HG02588 (cell line): ENCODE data around the gene IRF4.
A peak's percentile ranks its signal among the peaks of the same experiment; 100 is the strongest.

Source experiments
- ATAC-seq: cut with Tn5 transposase; IDR thresholded peaks from one replicate; pipeline ENCODE4 v1.9.1; 2021; ENCODE audit warnings: mild to moderate bottlenecking, moderate library complexity; ENCODE audit not compliant: unreplicated experiment

Gene IRF4

DNA sequence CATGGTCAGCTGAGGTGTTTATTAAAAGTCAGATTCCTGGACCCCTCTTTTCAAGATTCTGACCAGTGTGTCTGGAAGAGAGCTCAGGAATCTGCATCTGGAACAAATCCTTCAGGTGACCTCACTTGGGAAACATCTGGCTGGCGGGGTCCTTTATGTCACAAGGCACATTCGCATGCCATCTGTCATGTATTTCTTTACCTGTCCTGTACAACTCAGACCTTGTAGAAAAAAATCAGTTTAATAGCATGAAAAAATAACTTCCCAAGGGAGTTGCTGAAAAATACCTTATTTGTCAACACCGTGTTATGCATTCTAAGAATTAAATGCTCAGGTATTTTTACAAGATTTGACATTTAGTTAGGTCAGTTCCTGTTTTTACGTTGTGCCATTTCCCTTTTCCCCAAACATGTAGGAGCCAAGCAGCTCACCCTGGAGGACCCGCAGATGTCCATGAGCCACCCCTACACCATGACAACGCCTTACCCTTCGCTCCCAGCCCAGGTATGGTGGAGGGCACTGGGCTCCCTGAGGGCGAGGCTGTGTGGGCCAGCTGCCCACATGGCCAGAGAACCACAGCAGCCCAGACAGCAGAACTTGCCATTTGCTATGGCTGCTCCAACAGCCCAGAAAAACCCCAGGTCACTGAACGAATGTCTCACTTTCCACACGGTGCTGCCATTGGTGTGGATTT is 4.0 kb downstream of the IRF4 start:
- ATAC-seq = no peak

DNA sequence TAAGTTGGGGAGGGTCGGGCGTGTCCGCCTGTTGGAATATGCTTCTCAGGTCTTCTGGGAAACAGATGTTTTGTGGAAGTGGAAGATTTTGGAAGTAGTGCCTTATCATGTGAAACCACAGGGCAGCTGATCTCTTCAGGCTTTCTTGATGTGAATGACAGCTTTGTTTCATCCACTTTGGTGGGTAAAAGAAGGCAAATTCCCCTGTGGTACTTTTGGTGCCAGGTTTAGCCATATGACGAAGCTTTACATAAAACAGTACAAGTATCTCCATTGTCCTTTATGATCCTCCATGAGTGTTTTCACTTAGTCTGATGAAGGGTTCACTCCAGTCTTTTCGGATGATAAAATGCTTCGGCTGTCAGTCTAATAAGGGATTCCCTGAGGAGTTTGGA is 4.6 kb downstream of the IRF4 start:
- no peak for ATAC-seq

DNA sequence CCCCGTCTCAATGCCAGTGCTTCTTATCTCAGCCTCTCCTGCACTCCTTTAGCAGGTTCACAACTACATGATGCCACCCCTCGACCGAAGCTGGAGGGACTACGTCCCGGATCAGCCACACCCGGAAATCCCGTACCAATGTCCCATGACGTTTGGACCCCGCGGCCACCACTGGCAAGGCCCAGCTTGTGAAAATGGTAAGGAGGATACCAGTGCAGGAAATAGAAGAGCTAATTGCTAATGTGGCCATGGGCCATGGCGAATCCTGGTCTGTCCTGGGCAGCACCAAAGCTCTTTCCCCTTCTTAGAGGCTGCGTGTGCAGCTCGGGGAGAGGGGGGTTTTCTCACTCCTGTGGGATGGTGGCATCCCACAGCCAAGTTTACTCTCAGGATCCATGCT is 5.5 kb downstream of the IRF4 start:
- ATAC-seq = no peak

DNA sequence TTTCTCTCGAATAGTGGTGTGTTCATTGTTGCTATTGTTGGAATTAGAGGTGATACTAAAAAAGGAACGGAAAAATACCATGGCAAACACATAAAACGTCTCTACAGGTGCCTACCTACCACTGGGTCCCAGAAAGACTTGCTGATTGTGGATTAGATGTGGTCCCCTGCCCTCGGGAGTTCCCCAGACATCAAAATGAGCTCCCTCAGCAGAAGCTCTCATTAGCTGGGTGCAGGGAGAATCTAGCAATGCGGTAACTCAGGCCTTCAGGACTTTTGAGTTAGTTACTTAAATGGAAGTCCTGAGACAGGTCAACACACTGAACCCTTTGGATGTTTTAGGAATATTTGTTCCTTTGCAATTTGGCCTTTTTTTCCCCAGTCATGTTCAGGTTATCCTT is 6.1 kb downstream of the IRF4 start:
- no peak for ATAC-seq

DNA sequence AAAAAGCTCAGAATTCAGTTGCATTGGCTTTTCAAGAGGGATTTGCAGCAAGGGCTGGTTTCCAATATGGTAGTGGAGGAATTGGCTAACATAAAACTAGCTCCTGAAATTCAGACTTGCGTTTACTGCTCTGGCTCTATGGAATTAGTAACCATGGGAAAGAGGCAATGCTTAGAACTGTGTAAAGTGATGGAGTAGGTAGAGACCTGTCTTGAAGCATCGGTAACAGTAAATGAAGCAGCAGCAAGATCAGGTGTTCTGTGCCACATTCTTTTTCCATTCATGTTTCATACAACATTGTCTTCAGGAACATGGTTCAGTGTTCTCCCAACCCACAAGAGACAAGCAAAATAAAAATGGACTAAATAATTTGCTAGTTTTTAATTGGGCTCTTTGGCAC is 6.5 kb downstream of the IRF4 start:
- ATAC-seq = no peak

DNA sequence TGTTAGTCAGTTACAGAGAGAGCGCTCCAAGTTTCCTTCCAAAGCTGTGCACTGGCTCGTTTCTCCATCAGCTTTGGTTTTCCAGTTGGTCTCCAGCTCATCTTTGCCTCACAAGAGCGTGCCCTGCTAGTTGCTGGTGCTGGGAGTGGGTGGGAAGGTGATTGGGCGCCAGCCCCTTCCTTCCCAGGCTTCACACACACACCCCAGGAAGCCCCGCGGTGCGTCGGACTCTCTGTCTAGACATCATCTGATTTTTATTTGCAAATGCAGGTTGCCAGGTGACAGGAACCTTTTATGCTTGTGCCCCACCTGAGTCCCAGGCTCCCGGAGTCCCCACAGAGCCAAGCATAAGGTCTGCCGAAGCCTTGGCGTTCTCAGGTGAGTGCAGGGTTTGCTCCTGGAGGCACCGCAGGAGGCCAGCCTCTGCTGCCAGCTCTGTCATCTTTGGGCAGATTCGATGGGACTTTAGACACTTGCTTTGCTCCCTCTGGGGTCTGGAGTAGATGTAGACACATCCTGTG is 7.1 kb downstream of the IRF4 start:
- no peak for ATAC-seq

DNA sequence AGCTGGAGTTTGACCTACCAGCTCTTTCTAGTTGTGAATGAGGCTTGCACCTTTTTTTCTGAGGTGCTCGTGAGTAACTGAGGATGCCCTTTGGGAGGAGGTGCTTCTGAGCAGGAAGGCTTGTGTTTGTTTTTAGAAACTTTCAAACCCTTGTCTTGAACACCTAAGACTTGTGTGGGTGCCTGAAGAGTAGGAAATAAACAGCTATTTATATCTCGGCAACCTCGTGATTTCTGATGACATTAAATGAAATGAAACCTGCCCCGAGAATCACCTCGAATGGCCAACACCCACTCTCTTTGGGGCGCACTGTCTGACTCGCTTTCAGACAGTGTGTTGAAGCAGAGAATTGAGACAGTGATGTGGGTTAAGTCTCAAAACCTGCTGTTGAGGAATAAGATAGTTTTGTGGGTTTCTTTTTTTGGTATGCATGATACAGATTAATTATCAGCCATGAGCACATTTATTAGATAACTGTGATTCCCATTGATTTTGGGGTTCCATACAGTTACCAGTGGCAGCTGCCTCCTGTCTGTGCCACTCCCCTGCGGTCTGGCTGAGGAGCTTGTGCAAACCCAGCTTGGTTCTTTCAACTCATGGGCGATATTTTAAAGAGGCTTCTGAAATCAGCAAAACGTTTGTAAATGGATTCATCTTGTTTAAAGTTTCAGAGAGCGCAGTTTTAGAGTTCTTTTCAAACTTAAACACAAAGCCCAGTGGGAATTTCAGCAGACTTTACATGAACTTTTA is 8.4 kb downstream of the IRF4 start:
- peak; percentile 41 for ATAC-seq

DNA sequence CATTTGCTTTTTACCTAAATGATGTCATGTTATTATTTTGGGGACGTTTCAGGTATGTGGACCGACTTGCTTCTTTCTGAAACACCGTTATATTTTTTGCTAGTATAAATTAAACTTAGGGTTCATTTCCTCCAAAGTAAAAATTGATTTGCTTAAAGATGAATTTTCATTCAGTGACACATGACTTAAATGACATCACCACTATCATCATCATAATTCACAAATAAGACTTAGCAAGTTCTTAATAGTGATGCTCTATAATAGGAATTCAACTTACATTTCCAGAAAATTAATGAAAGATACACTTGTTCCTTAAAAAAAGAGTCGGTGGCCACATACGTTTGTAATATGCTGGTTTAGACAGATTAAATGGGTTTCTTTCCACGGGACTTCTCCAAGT is 9.3 kb downstream of the IRF4 start:
- ATAC-seq = no peak

DNA sequence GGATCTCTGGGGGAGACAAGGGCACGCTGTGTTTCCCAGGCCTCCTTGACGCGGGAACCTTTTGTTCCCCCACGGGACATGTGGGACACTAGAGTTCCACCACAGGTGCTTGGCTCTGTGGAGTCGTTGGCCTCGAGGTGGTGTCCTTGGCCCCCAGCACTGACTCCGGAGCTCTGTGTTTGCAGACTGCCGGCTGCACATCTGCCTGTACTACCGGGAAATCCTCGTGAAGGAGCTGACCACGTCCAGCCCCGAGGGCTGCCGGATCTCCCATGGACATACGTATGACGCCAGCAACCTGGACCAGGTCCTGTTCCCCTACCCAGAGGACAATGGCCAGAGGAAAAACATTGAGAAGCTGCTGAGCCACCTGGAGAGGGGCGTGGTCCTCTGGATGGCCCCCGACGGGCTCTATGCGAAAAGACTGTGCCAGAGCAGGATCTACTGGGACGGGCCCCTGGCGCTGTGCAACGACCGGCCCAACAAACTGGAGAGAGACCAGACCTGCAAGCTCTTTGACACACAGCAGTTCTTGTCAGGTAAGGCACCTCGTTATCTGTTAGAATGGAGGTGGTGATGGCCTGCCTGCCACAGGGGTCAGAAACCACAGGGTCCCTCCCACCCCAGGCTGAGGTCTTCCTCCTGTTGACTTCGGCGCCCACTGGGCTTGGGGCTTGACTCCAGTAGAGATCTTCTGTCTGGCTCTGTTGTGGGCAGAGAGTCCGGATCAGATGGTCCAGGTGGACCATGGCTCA is 9.9 kb downstream of the IRF4 start:
- ATAC-seq = no peak

DNA sequence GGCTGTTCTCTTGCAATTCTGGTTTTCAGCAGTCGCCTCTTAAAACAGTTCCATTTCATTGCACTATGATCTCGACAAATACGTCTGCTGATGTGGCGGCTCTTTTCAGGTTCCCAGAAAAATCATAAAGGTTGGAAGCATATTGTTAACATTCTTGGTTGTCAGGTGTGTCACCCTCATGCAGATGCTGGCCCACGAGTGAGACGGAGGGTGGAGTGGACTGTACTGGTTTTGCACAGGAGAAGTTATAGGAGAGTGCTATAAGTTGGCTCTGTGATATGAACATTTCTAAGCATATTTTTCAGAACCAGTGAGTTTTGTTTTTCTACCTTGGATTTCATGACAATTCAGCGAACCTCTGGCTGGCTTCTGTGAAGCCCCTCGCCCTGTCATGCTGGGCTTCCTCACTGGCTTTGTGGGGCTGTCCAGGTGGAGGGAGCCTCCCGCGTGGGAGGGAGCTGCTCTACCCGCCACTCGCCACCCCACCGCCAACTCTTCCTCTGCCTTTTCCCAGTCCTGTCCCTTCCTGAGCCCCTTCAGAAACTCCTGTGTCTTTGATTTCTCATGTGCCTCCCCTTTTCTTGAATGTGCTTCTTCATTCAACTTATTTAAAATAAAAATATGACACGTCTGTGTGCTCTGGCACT is 10.6 kb downstream of the IRF4 start:
- ATAC-seq = no peak

DNA sequence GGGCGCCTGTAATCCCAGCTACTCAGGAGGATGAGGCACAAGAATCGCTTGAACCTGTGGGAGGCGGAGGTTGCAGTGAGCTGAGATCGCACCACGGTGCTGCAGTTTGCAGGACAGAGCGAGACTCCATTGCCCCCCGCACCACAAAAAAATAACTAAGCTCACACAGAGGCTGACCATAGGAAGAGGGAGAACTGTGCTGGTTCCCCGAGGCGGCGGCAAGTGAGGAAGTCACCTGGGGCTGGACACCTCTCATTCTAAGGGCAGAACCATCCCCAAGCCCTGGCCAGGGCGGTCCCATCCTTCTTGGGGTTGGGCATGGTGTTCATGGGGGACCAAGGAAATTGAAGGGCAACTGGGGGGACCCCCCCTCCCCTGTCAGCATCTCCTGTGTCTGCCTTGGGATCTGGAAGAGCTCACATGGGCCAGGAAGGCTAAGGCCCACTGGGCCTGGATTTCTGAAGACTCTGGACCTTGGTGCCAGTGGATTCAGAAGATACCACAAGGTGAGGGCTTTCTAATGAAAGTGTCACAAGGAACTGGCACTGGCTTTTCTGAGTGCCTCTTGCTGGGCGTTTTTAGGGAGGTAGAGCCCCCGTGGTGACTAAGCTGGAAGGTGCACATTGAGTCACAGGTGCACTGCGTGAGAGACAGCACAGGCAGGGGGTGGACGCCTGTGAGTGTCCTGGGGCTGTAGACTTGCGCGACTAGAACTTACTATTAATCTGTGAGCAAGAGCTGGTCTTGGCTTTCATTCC is 11.5 kb downstream of the IRF4 start:
- ATAC-seq = no peak

DNA sequence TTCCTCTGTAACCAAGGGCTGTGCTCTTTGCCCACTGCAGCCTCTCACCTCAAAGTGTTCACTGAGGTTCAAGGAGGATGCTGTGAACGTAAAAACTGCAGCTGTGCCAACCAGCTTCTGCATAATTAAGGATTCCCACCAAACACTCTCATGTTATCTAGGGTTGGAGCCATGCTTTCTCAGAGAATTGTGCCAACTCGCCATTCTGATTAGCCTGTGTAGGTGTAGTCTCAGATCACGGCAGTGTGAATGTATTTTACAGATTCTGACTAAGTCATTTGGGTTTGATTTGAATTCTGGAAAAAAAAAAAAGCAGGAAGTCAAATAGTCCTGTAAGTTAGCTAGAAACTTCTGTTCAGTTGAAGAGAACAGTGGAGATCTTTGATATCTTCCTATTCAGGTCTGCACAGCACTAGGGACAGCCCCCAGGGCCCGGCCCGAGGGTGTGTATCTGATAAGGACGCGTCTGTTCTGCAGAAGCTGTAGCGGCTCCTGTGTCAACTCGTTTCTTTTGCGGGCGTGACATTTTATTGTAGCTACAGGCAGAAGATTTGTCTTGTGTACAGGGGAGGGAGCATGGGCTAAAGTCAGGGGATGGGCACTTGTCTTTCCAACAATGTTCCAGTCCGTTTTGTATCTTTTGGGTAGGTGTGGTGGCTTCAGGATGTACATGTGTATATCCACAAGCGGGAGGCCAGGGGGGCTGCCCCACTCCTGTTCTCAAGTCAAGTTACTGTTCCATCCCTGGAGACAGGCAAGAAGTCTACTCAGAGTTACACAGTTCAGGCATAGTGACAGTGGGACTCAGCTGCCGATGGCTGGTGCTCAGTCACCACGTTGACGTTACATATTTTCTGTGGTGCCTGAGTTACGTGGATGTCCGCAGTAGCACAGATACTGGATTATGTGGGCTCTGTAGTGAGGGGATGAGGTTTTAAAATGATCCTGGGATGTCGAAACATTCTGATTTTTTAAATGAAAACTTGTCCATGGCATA is 12.4 kb downstream of the IRF4 start:
- no peak for ATAC-seq

DNA sequence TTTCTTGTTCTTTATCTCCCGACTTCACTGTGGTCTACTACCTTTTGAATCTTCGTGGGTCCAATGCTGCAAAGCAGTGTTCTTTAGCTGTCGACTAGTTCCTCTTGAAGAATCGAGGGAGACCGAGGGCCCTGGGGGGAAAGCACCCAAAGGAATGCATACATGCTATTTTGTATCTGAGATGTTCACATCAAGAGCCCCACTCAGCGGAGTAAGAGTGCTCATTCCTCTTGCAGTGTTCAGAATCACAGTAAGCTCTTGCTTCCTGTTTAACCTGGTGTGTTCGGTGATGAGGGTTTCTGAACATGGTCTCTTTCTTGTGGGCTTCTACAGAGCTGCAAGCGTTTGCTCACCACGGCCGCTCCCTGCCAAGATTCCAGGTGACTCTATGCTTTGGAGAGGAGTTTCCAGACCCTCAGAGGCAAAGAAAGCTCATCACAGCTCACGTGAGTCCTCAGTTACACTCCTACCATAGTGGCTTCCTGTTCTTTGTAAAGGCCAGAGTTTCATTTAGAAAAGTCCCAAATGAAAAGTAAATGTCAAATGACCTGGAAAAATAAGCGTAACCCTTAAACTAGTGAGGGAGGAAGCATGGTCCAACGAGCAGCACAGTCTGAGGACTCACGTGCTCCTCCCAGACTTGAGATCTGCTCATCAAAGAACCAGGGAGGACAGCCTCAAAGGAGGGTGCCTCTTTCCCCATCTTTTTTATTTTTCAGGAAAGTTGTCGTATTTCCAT is 13.3 kb downstream of the IRF4 start:
- ATAC-seq = no peak

DNA sequence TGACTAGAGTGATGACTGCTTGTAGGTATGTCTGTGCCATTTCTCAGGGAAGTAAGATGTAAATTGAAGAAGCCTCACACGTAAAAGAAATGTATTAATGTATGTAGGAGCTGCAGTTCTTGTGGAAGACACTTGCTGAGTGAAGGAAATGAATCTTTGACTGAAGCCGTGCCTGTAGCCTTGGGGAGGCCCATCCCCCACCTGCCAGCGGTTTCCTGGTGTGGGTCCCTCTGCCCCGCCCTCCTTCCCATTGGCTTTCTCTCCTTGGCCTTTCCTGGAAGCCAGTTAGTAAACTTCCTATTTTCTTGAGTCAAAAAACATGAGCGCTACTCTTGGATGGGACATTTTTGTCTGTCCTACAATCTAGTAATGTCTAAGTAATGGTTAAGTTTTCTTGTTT is 16.6 kb downstream of the IRF4 start:
- ATAC-seq = no peak

DNA sequence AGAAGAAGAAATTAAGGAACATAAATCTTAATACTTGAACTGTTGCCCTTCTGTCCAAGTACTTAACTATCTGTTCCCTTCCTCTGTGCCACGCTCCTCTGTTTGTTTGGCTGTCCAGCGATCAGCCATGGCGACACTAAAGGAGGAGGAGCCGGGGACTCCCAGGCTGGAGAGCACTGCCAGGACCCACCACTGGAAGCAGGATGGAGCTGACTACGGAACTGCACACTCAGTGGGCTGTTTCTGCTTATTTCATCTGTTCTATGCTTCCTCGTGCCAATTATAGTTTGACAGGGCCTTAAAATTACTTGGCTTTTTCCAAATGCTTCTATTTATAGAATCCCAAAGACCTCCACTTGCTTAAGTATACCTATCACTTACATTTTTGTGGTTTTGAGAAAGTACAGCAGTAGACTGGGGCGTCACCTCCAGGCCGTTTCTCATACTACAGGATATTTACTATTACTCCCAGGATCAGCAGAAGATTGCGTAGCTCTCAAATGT is 17.1 kb downstream of the IRF4 start:
- ATAC-seq = no peak

DNA sequence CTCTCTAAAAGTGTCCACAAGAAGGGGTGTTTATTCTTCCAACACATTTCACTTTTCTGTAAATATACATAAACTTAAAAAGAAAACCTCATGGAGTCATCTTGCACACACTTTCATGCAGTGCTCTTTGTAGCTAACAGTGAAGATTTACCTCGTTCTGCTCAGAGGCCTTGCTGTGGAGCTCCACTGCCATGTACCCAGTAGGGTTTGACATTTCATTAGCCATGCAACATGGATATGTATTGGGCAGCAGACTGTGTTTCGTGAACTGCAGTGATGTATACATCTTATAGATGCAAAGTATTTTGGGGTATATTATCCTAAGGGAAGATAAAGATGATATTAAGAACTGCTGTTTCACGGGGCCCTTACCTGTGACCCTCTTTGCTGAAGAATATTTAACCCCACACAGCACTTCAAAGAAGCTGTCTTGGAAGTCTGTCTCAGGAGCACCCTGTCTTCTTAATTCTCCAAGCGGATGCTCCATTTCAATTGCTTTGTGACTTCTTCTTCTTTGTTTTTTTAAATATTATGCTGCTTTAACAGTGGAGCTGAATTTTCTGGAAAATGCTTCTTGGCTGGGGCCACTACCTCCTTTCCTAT is 17.9 kb downstream of the IRF4 start:
- no peak for ATAC-seq

DNA sequence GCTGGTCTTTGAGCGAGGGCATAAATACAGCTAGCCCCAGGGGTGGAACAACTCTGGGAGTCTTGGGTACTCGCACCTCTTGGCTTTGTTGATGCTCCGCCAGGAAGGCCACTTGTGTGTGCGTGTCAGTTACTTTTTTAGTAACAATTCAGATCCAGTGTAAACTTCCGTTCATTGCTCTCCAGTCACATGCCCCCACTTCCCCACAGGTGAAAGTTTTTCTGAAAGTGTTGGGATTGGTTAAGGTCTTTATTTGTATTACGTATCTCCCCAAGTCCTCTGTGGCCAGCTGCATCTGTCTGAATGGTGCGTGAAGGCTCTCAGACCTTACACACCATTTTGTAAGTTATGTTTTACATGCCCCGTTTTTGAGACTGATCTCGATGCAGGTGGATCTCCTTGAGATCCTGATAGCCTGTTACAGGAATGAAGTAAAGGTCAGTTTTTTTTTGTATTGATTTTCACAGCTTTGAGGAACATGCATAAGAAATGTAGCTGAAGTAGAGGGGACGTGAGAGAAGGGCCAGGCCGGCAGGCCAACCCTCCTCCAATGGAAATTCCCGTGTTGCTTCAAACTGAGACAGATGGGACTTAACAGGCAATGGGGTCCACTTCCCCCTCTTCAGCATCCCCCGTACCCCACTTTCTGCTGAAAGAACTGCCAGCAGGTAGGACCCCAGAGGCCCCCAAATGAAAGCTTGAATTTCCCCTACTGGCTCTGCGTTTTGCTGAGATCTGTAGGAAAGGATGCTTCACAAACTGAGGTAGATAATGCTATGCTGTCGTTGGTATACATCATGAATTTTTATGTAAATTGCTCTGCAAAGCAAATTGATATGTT is 19.2 kb downstream of the IRF4 start:
- no peak for ATAC-seq
